K562 (cell line): ENCODE data around the gene CDC123. TPM values are rescaled to one million over a fixed set of nuclear protein-coding genes. Genes with fewer than 3 reads are reported as not detected.

Experiments
- ATAC-seq: fragments of 200-7000 bp; cut with Tn5 transposase; 3 replicates; pipeline ENCODE4 v1.9.1; 2020; ENCODE audit warnings: moderate library complexity
- BruUV-seq: library from RNA; stranded (reverse); fragments of 400-500 nt; replicated peaks from 2 replicates; lab custom pipeline; 2021; lab: Mats Ljungman, UMichigan
- CTCF ChIA-PET: fragments of 300-600 bp; formaldehyde crosslinking; extraction: SDS; loops from one replicate; lab custom pipeline; 2021; ENCODE audit warnings: low intra/inter-chr PET ratio; lab: Yijun Ruan, JAX
- POLR2A ChIA-PET: fragments of 300-600, 350-650 bp; sonication (Branson Sonifier 250); formaldehyde crosslinking; extraction: SDS; loops from one replicate; lab custom pipeline; 2021; ENCODE audit warnings: antibody characterized with exemption, inconsistent platforms; lab: Yijun Ruan, JAX
- DNase-seq, 4 experiments: peaks; one replicate each; pipeline versions ENCODE4 v3.0.0 to v3.0.0-alpha.2; 2011 to 2018; ENCODE audit warnings: low spot score in 3 of 4, mixed read lengths in 3 of 4; ENCODE audit errors: extremely low read depth in 1 of 4
- FAIRE-seq: peaks from 2 replicates; lab custom pipeline; 2011; peaks lifted over from hg19 to GRCh38; lab: Jason Lieb, UNC
- H2AFZ ChIP-seq: 2 replicates; pipeline ENCODE4 v1.6.0; 2011; ENCODE audit warnings: low read depth, low read length, control low read depth, inconsistent platforms
- H3K27ac ChIP-seq: fragments of 200-600 bp; 3 replicates; pipeline ENCODE4 v1.8.0; 2011; ENCODE audit warnings: low read depth, mild to moderate bottlenecking, control low read depth, inconsistent platforms, low read length, moderate library complexity, mixed read lengths; ENCODE audit errors: extremely low read depth
- H3K27me3 ChIP-seq, 2 experiments: fragments of 300-600 bp in 1 of 2; 2 replicates in 1 of 2; 3 replicates in 1 of 2; pipeline versions ENCODE4 v1.6.0 to v1.8.0; 2011; ENCODE audit warnings: inconsistent platforms in 2 of 2, low read length in 2 of 2, mild to moderate bottlenecking in 1 of 2, mixed read lengths in 1 of 2, moderate library complexity in 1 of 2; ENCODE audit not compliant: control insufficient read depth in 2 of 2, insufficient read depth in 2 of 2
- H3K36me3 ChIP-seq: fragments of 300-600 bp; 3 replicates; pipeline ENCODE4 v1.8.0; 2011; ENCODE audit warnings: mild to moderate bottlenecking, low read length, inconsistent platforms; ENCODE audit not compliant: control insufficient read depth, insufficient read depth
- H3K4me1 ChIP-seq, 2 experiments: fragments of 200-600 bp in 1 of 2; replicated peaks in 1 of 2; 2 replicates in 1 of 2; 3 replicates in 1 of 2; pipeline versions ENCODE4 v1.5.1 to v1.8.0; 2011; ENCODE audit warnings: inconsistent platforms in 2 of 2, low read length in 2 of 2, mild to moderate bottlenecking in 1 of 2, mixed read lengths in 1 of 2, moderate library complexity in 1 of 2; ENCODE audit not compliant: control insufficient read depth in 2 of 2, insufficient read depth in 2 of 2
- H3K4me2 ChIP-seq: 2 replicates; pipeline ENCODE4 v1.6.1; 2011; ENCODE audit warnings: low read length, control low read depth, inconsistent platforms, mixed read lengths; ENCODE audit not compliant: insufficient read depth
- H3K4me3 ChIP-seq: fragments of 200-600 bp; sonication (generic), shearing (Covaris generic); 2 replicates; pipeline ENCODE4 v1.5.1; 2016; ENCODE audit warnings: control low read depth, inconsistent platforms
- H3K79me2 ChIP-seq: fragments of 200-600 bp; 3 replicates; pipeline ENCODE4 v1.8.0; 2011; ENCODE audit warnings: low read length, inconsistent platforms; ENCODE audit not compliant: control insufficient read depth, insufficient read depth
- H3K9ac ChIP-seq, 2 experiments: 2 replicates each; pipeline versions ENCODE4 v1.6.0 to v1.6.1; 2011; ENCODE audit warnings: low read depth in 2 of 2, low read length in 2 of 2, control low read depth in 1 of 2, inconsistent platforms in 1 of 2, mild to moderate bottlenecking in 1 of 2, mixed read lengths in 1 of 2; ENCODE audit not compliant: insufficient read depth in 1 of 2
- H3K9me1 ChIP-seq: one replicate; pipeline ENCODE4 v1.6.0; 2011; ENCODE audit warnings: inconsistent platforms, mild to moderate bottlenecking, low read length, moderate library complexity; ENCODE audit not compliant: control insufficient read depth, insufficient read depth
- H3K9me3 ChIP-seq: replicated peaks from 2 replicates; pipeline ENCODE4 v1.5.1; 2011; ENCODE audit warnings: low read depth, low read length, inconsistent platforms; ENCODE audit not compliant: control insufficient read depth, insufficient read depth
- H4K20me1 ChIP-seq: replicated peaks from 2 replicates; pipeline ENCODE4 v1.6.1; 2011; ENCODE audit warnings: low read length, inconsistent platforms, mixed read lengths; ENCODE audit not compliant: control insufficient read depth, insufficient read depth
- BHLHE40 ChIP-seq: IDR thresholded peaks from 2 replicates; pipeline ENCODE4 v1.6.1; 2011; ENCODE audit warnings: low read length, improper control_type of control experiment
- ELF4 ChIP-seq: fragments of 450-650 bp; formaldehyde crosslinking; IDR thresholded peaks from 2 replicates; pipeline ENCODE4 v1.4.0; 2022; ENCODE audit warnings: missing genetic modification characterization
- GTF2E2 ChIP-seq: fragments of 200-800 bp; sonication (Bioruptor generic); IDR thresholded peaks from 2 replicates; pipeline ENCODE4 v1.6.1; 2016; ENCODE audit warnings: missing genetic modification characterization, missing compliant biosample characterization
- NCOA4 ChIP-seq: fragments of 450-650 bp; IDR thresholded peaks from 2 replicates; pipeline ENCODE4 v1.6.1; 2018; ENCODE audit warnings: mild to moderate bottlenecking; ENCODE audit not compliant: partially characterized antibody
- NR2C2 ChIP-seq, 2 experiments: fragments of 200-800 bp in 1 of 2; sonication (Bioruptor generic) in 1 of 2; sonication (generic) in 1 of 2; formaldehyde crosslinking in 1 of 2; IDR thresholded peaks; 2 replicates each; pipeline versions ENCODE4 v1.6.1 to v1.8.0; 2016 to 2022; ENCODE audit warnings: mild to moderate bottlenecking in 1 of 2, missing compliant biosample characterization in 1 of 2, missing genetic modification characterization in 1 of 2, missing genetic modification reagents in 1 of 2
- POLR2G ChIP-seq: fragments of 200-400 bp; formaldehyde crosslinking; IDR thresholded peaks from 2 replicates; pipeline ENCODE4 v1.6.1; 2017; ENCODE audit warnings: low read depth, mild to moderate bottlenecking, antibody characterized with exemption, low read length, moderate library complexity
- RAD51 ChIP-seq: fragments of 450-650 bp; IDR thresholded peaks from 2 replicates; pipeline ENCODE4 v1.7.1; 2016; ENCODE audit warnings: low read depth, mild to moderate bottlenecking, borderline replicate concordance
- RBM25 ChIP-seq: fragments of 200-400 bp; formaldehyde crosslinking; IDR thresholded peaks from 2 replicates; pipeline ENCODE4 v1.6.1; 2018; ENCODE audit warnings: low read length, low read depth, moderate library complexity; ENCODE audit not compliant: severe bottlenecking
- RCOR1 ChIP-seq, 2 experiments: IDR thresholded peaks; 2 replicates each; pipeline ENCODE4 v1.6.1; 2012; ENCODE audit warnings: low read depth in 2 of 2, low read length in 2 of 2, borderline replicate concordance in 1 of 2, improper control_type of control experiment in 1 of 2
- SIN3B ChIP-seq: fragments of 450-650 bp; IDR thresholded peaks from 2 replicates; pipeline ENCODE4 v1.6.1; 2017; ENCODE audit warnings: low read depth, mild to moderate bottlenecking, moderate library complexity
- SIRT6 ChIP-seq: IDR thresholded peaks from one replicate; pipeline ENCODE4 v1.6.1; 2012; ENCODE audit warnings: low read depth, mild to moderate bottlenecking, control low read depth, inconsistent platforms, low read length, moderate library complexity
- TBP ChIP-seq: optimal IDR thresholded peaks from 2 replicates; pipeline ENCODE3; 2011; ENCODE audit warnings: low read depth, low read length, improper control_type of control experiment
- ZNF124 ChIP-seq: sonication (generic); formaldehyde crosslinking; IDR thresholded peaks from 2 replicates; pipeline ENCODE4 v1.8.1; 2022; ENCODE audit warnings: missing genetic modification reagents
- ZNF778 ChIP-seq: fragments of 450-650 bp; formaldehyde crosslinking; IDR thresholded peaks from 2 replicates; pipeline ENCODE4 v1.4.0; 2020; ENCODE audit warnings: mild to moderate bottlenecking, moderate library complexity
- WGBS: fragments of 100-300 bp; shearing (Covaris generic); methylation state at CpG from one replicate; pipeline ENCODE4 v1.1.6; 2016; ENCODE audit warnings: low coverage, mixed read lengths; ENCODE audit not compliant: insufficient coverage; ENCODE audit errors: missing lambda C conversion rate; 5-methylcytosine and 5-hydroxymethylcytosine counted together
- in situ Hi-C: fragments of 300-500 bp; cut with MboI; formaldehyde crosslinking; loops from 4 replicates; pipeline ENCODE4 v1.15.0; 2018; ENCODE audit warnings: inconsistent platforms, mixed read lengths
- intact Hi-C: fragments of 100-400 bp; cut with micrococcal nuclease; formaldehyde crosslinking; loops from 2 replicates; pipeline ENCODE4 v1.14.2; 2022
- polyA plus RNA-seq, 8 experiments: library from polyadenylated mRNA; depleted of rRNA in 4 of 8; stranded (reverse) in 5 of 8; unstranded in 3 of 8; fragments of >200 nt; fragmentation: Nextera tagmentation in 2 of 8; fragmentation: Illumina TruSeq in 1 of 8; extraction: Ambion mirVana in 2 of 8; extraction: Trizol in 1 of 8; gene quantifications; 2 replicates each; pipeline versions ENCODE4 v1.2.1 to v1.2.3, GENCODE V29; 2011 to 2014; ENCODE audit warnings: inconsistent platforms in 1 of 8, missing spikeins in 1 of 8
- total RNA-seq, 7 experiments: library from RNA; depleted of rRNA in 6 of 7; stranded (reverse); fragments of >200 nt in 6 of 7; fragmentation: Illumina TruSeq in 2 of 7; extraction: Trizol in 2 of 7; gene quantifications; 2 replicates each; pipeline versions ENCODE4 v1.2.1 to v1.2.3, GENCODE V29; 2011 to 2021; ENCODE audit warnings: low replicate concordance in 1 of 7
- TF ChIP-seq, protein P1 (sequence below), 2 experiments: IDR thresholded peaks; 2 replicates each; pipeline ENCODE4 v1.6.1; 2011; ENCODE audit warnings: borderline replicate concordance in 1 of 2, control low read depth in 1 of 2, low read depth in 1 of 2, low read length in 1 of 2, mild to moderate bottlenecking in 1 of 2, mixed read lengths in 1 of 2, moderate library complexity in 1 of 2; ENCODE audit not compliant: insufficient read depth in 1 of 2, insufficient read length in 1 of 2, poor library complexity in 1 of 2, severe bottlenecking in 1 of 2; ENCODE audit errors: extremely low read depth in 1 of 2
- TF ChIP-seq, protein P2 (sequence below): fragments of 450-650 bp; formaldehyde crosslinking; IDR thresholded peaks from 2 replicates; pipeline ENCODE4 v1.4.0; 2022; ENCODE audit warnings: mild to moderate bottlenecking, moderate library complexity
- TF ChIP-seq, protein P3 (sequence below): sonication (generic); formaldehyde crosslinking; IDR thresholded peaks from 2 replicates; pipeline ENCODE4 v1.8.1; 2023; ENCODE audit warnings: missing genetic modification reagents, mild to moderate bottlenecking, borderline replicate concordance

CDC123 gene
- total and polyA plus RNA-seq, 9 of the 15 experiments (the other 6 are each of a cell fraction or from before 2014, with no cell fraction given), result 137 to 288 (median 175) TPM

DNA sequence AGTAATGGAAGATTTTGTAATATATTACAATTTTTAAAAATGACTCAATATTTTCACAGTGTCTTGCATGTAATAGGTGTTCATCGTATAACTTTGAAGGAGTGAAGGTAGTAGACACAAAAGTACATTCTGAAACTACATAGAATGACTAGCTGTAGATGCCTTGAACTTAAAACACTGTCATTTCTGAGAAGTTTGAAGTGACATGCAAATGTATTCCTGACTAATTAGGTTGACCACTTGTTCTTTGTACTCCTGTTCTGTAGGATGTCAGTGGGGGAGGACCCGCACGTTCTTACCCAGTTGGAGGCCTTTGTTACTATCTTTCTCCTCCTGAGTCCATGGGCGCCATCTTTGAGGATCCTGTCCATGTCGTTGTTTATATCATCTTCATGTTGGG, 35.3 kb upstream of the CDC123 start:
- H3K4me3 ChIP-seq, result no peak overlapping the region
- no TSS peak for BruUV-seq
- no peak for DNase-seq
- H3K27me3 ChIP-seq, result no peaks in the 10 kb centered on the region
- no peaks in the 10 kb centered on the region for H3K79me2 ChIP-seq
- no peak overlapping the region for H3K27ac ChIP-seq
- H3K4me2 ChIP-seq, result no peak overlapping the region
- H3K9me1 ChIP-seq, result no peaks in the 10 kb centered on the region
- no peak overlapping the region for H3K9ac ChIP-seq
- H3K4me1 ChIP-seq, result no peaks in the 10 kb centered on the region; a peak in 1 of 5 replicates
- POLR2A ChIA-PET, result no interaction called here
- H3K9me3 ChIP-seq, result no peaks in the 10 kb centered on the region
- no peak for ATAC-seq
- peaks cover 22% of the 10 kb centered on the region for H3K36me3 ChIP-seq
- no peak overlapping the region for H2AFZ ChIP-seq
- intact Hi-C loops, result no loop called here
- 70% methylated on average over 5 of the region's 5 CpGs for WGBS
- no peaks in the 10 kb centered on the region for H4K20me1 ChIP-seq
- CTCF ChIA-PET, result no interaction called here
- no peak for FAIRE-seq
- in situ Hi-C loops, result no loop called here
- TF ChIP-seq RBM25, result no peak
- TF ChIP-seq, protein P1, sequence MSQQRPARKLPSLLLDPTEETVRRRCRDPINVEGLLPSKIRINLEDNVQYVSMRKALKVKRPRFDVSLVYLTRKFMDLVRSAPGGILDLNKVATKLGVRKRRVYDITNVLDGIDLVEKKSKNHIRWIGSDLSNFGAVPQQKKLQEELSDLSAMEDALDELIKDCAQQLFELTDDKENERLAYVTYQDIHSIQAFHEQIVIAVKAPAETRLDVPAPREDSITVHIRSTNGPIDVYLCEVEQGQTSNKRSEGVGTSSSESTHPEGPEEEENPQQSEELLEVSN (IDR thresholded peaks at IDR 0.05; ENCODE audit: borderline replicate concordance in 1 of 2, extremely low read depth in 1 of 2, insufficient read depth in 1 of 2, insufficient read length in 1 of 2, low read depth in 1 of 2, low read length in 1 of 2, poor library complexity in 1 of 2, severe bottlenecking in 1 of 2), result no peak
- TF ChIP-seq BHLHE40, result no peak
- TF ChIP-seq NCOA4, result no peak
- no peak for TF ChIP-seq ELF4
- TF ChIP-seq NR2C2 (CRISPR knock-in tag; IDR thresholded peaks at IDR 0.05), result no peak
- TF ChIP-seq NR2C2 (tag; IDR thresholded peaks at IDR 0.05), result no peak
- no peak for TF ChIP-seq RAD51
- TF ChIP-seq ZNF124 (CRISPR knock-in tag), result no peak
- no peak for TF ChIP-seq SIN3B
- TF ChIP-seq, protein P2, sequence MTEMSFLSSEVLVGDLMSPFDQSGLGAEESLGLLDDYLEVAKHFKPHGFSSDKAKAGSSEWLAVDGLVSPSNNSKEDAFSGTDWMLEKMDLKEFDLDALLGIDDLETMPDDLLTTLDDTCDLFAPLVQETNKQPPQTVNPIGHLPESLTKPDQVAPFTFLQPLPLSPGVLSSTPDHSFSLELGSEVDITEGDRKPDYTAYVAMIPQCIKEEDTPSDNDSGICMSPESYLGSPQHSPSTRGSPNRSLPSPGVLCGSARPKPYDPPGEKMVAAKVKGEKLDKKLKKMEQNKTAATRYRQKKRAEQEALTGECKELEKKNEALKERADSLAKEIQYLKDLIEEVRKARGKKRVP, result no peak
- TF ChIP-seq, protein P3, sequence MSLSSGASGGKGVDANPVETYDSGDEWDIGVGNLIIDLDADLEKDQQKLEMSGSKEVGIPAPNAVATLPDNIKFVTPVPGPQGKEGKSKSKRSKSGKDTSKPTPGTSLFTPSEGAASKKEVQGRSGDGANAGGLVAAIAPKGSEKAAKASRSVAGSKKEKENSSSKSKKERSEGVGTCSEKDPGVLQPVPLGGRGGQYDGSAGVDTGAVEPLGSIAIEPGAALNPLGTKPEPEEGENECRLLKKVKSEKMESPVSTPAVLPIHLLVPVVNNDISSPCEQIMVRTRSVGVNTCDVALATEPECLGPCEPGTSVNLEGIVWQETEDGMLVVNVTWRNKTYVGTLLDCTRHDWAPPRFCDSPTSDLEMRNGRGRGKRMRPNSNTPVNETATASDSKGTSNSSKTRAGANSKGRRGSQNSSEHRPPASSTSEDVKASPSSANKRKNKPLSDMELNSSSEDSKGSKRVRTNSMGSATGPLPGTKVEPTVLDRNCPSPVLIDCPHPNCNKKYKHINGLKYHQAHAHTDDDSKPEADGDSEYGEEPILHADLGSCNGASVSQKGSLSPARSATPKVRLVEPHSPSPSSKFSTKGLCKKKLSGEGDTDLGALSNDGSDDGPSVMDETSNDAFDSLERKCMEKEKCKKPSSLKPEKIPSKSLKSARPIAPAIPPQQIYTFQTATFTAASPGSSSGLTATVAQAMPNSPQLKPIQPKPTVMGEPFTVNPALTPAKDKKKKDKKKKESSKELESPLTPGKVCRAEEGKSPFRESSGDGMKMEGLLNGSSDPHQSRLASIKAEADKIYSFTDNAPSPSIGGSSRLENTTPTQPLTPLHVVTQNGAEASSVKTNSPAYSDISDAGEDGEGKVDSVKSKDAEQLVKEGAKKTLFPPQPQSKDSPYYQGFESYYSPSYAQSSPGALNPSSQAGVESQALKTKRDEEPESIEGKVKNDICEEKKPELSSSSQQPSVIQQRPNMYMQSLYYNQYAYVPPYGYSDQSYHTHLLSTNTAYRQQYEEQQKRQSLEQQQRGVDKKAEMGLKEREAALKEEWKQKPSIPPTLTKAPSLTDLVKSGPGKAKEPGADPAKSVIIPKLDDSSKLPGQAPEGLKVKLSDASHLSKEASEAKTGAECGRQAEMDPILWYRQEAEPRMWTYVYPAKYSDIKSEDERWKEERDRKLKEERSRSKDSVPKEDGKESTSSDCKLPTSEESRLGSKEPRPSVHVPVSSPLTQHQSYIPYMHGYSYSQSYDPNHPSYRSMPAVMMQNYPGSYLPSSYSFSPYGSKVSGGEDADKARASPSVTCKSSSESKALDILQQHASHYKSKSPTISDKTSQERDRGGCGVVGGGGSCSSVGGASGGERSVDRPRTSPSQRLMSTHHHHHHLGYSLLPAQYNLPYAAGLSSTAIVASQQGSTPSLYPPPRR (CRISPR knock-in tag), result no peak
- no peak for TF ChIP-seq RCOR1 (IDR thresholded peaks at IDR 0.05; ENCODE audit: borderline replicate concordance in 1 of 2, low read depth in 2 of 2, low read length in 2 of 2)
- TF ChIP-seq POLR2G, result no peak
- no peak for TF ChIP-seq ZNF778 (CRISPR knock-in tag)
- no peak for TF ChIP-seq TBP
- no peak for TF ChIP-seq GTF2E2 (tag)
- no peak for TF ChIP-seq SIRT6
